HG03066 (cell line): ENCODE data around the gene BTNL8.
A peak's percentile ranks its signal among the peaks of the same experiment; 100 is the strongest.

Source experiments
- ATAC-seq: cut with Tn5 transposase; IDR thresholded peaks from one replicate; pipeline ENCODE4 v1.9.1; 2021; ENCODE audit warnings: low read depth; ENCODE audit not compliant: unreplicated experiment

Gene BTNL8

GRCh38 chr5:180950291-180950949 is 51.5 kb downstream of the BTNL8 start:
- no peak for ATAC-seq

DNA sequence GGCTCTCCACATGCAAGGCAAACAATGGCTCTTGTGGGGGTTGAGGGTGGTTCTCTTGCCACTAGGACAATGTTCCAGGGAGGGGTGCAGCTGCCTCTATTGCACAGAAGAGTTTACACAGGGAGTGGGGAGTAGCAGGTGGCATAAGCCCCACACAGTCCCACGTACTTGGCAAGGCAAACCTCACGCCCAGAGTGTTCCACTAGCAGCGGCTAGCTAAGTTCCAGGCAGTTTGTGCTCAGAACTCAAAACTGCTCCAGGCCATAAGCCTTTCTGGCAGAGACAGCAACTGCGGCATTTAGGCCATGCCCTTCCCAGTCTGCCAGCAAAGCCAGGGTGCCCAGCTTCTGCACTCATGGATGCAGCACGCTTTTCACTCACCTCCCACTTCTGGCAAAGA is 60.7 kb downstream of the BTNL8 start:
- ATAC-seq = no peak

DNA sequence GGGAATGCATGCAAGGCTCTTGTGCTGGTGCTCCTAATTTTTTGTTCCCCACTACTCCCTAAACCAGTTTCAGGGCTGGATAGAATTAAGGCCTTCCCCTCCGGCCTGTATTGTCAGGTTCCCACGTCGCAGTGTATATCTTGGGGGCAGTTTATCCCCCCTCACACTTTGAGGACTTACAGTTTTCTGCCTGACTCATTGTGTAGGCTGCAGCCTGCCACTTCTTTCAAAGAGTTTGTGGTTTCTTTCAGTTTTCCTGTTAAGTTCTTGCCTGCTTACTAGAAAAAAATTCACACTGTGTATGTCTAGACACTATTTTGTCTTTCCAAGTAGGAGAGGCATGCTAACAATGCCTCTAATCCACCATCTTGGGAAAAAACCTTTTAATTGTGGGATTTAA is 61.2 kb downstream of the BTNL8 start:
- ATAC-seq = no peak

DNA sequence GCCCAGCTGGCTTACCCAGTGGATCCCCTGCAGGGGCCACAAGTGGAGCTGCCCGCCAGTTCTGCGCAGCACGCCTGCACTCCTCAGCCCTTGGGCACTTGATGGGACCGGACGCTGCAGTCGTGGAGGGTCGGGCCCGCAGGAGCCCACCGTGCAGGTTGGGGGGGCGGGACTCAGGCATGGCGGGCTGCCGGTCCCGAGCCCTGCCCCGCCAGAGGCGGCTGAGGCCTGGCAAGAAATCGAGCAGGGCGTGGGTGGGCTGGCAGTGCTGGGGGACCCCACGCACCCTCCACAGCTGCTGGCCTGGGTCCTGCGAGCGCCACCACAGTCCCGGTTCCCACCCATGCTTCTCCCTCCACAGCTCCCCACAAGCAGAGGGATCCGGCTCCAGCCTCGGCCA is 70.4 kb downstream of the BTNL8 start:
- no peak for ATAC-seq

DNA sequence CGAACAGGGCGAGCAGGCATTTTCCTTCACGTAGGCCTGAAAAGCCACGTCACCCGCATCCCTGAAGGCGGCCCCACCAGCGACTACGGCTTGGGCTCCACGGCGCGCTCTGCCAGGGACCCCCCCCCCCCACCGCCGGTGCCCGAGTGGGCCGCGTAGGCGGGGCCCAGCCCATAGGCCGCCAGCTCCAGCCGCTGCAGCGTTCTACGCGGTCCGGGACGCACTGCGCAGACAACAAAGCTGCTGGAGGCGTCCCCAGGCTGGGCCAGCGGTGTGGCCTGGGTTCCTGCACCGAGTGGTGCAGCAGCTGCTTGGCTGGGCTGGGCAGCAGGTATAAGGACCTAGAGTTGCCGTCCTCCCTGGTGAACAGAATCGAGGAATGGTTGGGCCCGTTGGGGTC is 71.4 kb downstream of the BTNL8 start:
- no peak for ATAC-seq

DNA sequence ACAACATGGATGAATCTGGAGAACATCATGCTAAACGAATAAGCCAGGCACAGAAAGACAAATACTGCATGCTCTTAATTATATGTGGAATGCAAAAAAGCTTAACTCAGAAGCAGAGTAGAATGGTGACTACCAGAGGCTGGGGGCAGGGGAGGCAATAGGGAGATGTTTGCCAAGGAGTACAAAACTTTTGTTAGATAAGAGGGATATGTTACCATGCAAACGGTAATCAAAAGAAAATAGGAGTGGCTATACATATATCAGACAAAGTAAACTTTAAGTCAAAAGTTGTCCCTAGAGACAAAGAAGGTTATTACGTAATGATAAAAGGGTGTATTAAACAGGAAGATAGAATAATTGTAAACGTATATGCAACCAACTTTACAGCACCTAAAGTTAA is 71.9 kb downstream of the BTNL8 start:
- ATAC-seq = no peak

DNA sequence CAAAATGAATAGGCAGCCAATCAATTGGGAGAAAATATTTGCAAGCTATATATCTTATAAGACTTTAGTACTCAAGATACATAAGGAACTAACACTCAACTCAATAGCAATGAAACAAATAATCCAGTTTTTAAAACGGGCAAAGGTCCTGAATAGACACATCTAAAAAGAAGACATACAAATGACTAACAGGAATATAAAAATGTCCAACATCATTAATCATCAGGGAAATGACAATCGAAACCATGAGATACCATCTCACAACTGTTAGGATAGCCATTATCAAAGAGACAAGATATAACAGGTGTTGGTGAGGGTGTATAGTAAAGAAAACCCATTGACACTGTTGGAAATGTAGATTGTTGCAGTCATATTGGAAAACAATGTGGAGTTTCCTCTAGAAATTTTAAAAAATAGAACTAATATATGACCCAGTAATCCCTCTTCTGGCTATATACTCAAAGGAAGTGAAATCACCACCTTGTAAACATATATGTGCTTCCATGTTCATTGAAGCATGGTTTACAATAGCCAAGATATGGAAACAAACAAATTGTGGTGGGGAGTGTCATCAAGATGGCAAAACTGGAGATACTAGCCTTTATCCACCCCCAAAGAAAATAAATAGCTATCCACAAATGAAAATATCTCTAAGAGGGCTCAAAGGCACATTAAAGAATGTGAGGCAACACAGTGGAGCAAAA is 75.8 kb downstream of the BTNL8 start:
- no peak for ATAC-seq

- peak; percentile 81 for ATAC-seq
Measured at GRCh38 chr5:180975338-180975737, 76.4 kb downstream of the BTNL8 start.

DNA sequence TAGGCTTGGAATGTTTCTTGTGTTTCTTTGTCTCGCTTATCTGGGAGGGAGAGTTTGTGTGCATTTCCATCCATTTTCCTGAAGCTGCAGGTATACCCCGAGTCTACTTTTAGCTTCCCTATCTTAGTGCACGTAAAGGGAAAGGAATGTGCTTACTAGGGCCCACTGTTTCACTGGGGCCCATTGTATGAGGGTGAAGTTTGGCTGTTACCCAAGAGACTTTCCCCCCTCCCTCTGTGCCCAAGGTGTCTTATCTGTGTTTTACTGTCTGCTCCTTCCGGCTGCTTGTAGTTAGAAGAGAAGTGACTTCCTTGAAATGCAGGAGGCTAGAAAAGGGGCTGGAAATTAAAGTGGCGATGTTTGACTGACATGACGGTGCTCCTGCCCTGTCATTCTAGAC is 77.6 kb downstream of the BTNL8 start:
- no peak for ATAC-seq

- no peak for ATAC-seq
Measured at GRCh38 chr5:180977852-180978251, 78.9 kb downstream of the BTNL8 start.

- ATAC-seq = no peak
Measured at GRCh38 chr5:180982008-180982741, 83.2 kb downstream of the BTNL8 start.

DNA sequence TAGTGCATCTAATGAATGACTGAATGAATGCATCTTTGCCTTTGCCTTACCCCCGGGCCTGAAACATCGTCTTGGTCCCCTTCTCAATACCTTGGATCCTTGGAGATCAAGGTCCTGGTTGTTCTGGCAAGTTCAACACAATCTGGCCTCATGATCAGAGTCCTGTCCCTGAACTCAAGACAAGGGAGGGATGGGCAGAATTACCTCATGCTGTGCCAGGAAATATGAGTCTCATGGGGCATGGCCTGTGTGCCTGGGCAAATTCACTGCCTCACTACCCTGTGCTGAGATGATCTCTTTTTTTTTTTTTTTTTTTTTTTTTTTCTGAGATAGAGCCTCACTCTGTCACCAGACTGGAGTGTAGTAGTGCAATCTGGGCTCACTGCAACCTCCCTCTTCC is 89.1 kb downstream of the BTNL8 start:
- no peak for ATAC-seq

- no peak for ATAC-seq
Measured at GRCh38 chr5:180988592-180988991, 89.6 kb downstream of the BTNL8 start, which contains the start of gene BTNL3. TSS of gene BTNL3 (plus strand) at chr5:180988846. CDS start at chr5:180989029, 183 bp downstream.

DNA sequence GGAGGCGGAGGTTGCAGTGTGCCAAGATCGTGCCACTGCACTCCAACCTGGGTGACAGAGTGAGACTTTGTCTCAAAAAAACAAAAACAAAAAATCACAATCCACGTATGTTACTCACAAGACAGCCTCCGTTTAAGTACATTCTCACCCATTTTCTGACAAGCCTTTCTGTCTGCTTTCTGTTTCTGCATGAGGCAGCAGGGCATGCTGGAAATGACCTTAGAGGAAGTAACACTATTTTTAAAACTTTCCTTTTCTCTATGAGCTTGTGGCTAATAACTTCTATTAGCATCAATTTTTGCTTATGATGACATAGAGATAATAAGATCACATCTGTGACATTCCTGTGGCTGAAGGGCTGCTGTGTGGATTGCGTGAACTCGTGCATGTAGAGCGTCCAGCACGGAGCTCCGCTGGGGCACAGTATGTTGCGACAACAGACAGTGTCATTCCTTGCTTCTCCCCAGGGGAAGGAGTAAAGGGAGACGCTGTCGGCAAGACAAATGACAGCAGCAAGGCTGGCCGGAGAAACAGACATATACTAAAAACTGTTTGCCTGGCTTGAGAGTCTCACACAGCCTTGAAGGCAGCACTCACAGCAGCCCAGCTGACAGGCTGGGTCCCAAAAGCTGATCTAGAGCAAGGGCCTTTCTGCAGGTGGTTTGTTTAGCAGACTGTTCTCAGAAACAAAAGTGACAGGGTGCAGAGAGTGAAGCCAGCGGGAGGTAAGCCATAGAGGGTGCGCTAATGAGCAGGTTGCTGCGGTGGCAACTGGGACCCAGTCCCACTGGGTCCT is 91.3 kb downstream of the BTNL8 start:
- ATAC-seq = peak; percentile 49

DNA sequence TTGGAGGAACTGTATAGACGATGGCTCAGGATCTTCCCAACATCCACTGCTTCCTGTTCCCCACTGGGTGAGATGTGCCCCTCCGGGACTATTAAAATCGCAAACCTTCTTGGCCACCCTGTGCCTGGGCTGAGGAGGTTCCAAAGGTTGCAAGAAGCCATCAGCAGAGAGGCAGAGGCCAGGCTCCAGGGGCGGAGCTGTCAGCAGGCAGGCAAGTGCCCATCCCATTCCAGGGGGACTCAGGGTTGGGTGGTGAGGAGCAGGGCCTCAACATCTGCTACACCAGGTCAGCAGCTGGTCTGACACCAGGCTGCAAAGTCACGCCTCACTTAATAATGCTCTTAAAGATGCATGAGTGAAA is 91.9 kb downstream of the BTNL8 start:
- no peak for ATAC-seq
